22Rv1 (cell line): ENCODE results near the gene SWT1.
A peak's percentile ranks its signal among the peaks of the same experiment; 100 is the strongest.
"Not testable (repeated sequence)": the region's sequence is repeated elsewhere in the genome, so short reads cannot be mapped to it uniquely, and the experiment has no call there.

ENCODE experiments used
- H3K27ac ChIP-seq: fragments of 450-650 bp; 2 replicates; pipeline ENCODE4 v1.5.1; 2017
- ZFX ChIP-seq: fragments of 450-650 bp; IDR thresholded peaks from 2 replicates; pipeline ENCODE4 v1.6.1; 2017; ENCODE audit warnings: antibody characterized with exemption, borderline replicate concordance
- TF ChIP-seq, protein P1 (sequence below): fragments of 450-650 bp; IDR thresholded peaks from 2 replicates; pipeline ENCODE4 v1.5.1; 2017; ENCODE audit warnings: mild to moderate bottlenecking

SWT1 gene

DNA sequence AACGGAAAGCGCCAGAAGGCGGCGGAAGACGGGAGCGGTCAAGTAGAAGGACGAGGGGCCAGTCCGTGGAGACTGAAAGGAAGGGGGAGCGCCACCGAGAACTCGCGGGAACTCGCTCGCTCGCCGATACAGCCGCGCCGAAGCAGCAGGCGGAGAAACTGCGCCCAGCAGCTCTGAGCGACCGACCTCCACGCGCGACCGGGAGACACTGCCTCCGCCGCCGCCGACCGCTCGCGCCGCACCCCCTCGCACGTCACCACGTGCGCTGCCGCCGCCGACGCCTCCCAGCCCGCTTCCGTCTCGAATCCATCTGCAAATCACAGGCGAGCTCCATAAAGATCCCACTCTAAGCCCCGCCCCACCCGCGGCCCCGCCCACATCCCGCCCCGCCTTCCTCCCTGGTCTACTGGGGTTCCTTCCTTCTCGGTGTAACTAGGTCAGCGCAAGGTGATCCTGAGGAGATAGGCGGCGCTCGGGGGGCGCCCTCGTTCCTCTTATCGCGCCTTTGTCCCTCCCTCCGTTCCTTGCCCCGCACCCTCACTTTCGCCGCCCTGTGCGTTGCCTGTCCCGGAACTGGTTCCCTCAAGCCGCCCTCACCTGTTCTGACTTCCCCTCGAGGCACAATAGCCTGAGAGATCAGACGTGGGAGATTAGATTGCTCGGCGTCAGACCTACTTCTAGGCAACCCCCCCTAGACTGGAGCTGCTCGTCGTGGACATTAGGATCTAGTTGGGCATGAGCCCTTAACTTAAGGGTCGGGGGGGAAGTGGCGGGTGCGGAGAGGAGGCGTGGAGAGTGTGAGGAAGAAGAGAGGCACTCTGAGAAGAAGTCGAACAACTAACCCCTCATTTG, 160.3 kb downstream of the SWT1 start, which contains the start of gene IVNS1ABP:
Gene IVNS1ABP (minus strand): TSS at position 210 of the 852 bp plus-strand sequence. CDS start 7,750 bp downstream, outside the sequence.
- TF ChIP-seq ZFX: no peak
- TF ChIP-seq, protein P1, sequence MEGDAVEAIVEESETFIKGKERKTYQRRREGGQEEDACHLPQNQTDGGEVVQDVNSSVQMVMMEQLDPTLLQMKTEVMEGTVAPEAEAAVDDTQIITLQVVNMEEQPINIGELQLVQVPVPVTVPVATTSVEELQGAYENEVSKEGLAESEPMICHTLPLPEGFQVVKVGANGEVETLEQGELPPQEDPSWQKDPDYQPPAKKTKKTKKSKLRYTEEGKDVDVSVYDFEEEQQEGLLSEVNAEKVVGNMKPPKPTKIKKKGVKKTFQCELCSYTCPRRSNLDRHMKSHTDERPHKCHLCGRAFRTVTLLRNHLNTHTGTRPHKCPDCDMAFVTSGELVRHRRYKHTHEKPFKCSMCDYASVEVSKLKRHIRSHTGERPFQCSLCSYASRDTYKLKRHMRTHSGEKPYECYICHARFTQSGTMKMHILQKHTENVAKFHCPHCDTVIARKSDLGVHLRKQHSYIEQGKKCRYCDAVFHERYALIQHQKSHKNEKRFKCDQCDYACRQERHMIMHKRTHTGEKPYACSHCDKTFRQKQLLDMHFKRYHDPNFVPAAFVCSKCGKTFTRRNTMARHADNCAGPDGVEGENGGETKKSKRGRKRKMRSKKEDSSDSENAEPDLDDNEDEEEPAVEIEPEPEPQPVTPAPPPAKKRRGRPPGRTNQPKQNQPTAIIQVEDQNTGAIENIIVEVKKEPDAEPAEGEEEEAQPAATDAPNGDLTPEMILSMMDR: peak; percentile 20; the same call in 1 of the 2 replicates
- peak within 1 kb of the TSS; percentile 89 for H3K27ac ChIP-seq

DNA sequence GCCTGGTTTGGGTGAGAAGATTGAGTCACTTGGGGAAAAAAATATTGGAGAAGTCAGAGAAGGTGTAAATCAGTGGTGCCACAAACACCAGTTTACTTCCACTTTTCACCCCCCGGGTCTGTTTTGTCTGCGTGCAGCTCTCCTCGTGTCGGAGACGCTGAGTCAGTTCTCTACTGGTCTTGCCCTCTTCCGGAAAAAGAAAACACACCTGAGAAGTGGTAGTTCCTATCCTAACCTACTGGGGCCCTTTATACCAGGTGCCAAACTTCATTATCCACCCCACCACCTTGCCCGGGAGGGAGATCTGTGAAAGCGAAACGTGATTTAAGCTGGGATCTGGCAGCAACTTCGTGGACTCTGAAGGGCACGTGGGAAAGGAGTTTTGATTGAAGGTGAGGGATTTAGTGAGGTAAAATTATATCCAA, 160.9 kb downstream of the SWT1 start:
- H3K27ac ChIP-seq: peak overlapping the region; percentile 89
- TF ChIP-seq, protein P1: no peak
- TF ChIP-seq ZFX: no peak

DNA sequence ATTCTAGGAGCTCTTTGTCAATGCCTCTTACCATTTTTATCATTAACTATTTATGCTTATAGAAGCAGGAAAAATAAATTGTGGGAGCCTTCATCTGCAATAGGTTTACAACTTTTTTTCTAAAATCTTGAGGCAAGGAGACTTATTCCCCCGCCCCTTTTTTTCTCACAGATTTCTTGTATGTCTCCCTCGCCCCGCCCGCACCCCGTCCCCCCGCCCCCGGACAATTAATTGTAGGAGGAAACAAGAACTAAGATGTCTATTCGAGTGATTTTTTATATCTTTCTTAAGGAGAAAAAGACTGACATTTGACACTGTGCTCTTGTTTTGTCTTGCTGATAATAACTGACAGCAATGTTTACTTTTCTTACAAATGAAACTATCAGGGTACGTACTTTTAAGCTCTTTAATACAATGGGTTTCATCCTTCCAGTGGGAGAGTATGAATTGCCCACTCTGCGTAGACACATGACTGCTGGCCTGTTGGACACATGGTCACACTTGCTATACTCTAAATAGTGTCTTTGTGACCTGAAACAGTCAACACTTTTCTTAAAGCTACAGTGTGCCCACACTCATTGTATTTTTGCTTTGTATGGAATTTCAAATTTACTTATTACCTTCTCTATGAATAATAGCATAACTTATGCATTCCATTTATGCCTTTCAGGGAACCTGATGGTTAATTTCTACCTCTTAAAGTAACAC, 161.6 kb downstream of the SWT1 start:
- no peak overlapping the region for H3K27ac ChIP-seq
- TF ChIP-seq, protein P1: no peak
- no peak for TF ChIP-seq ZFX

DNA sequence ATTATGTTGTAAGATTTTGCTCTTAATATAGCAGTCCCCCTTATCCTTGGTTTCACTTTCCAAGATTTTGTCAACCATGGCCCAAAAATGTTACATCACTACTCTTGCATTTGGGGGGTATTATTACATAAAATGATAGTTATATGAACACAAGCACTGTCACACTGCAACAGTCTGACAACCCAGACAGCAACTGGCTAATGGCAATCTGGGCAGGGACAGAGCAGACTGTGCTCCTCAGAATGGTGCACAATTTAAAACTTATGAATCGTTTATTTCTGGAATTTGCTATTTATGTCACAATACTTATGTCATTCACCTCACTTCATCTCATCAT, 162.1 kb downstream of the SWT1 start:
- H3K27ac ChIP-seq: no peak overlapping the region
- TF ChIP-seq ZFX: no peak
- TF ChIP-seq, protein P1: no peak

DNA sequence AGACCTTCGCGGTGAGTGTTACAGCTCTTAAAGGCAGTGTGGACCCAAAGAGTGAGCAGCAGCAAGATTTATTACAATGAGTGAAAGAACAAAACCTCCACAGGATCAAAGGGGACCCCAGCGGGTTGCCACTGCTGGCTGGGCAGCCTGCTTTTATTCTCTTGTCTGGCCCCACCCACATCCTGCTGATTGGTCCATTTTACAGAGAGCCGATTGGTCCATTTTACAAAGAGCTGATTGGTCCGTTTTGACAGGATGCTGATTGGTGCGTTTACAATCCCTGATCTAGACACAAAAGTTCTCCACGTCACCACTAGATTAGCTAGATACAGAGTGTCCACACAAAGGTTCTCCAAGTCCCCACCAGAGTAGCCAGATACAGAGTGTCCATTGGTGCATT, 164.1 kb downstream of the SWT1 start:
- not testable (repeated sequence) for H3K27ac ChIP-seq

DNA sequence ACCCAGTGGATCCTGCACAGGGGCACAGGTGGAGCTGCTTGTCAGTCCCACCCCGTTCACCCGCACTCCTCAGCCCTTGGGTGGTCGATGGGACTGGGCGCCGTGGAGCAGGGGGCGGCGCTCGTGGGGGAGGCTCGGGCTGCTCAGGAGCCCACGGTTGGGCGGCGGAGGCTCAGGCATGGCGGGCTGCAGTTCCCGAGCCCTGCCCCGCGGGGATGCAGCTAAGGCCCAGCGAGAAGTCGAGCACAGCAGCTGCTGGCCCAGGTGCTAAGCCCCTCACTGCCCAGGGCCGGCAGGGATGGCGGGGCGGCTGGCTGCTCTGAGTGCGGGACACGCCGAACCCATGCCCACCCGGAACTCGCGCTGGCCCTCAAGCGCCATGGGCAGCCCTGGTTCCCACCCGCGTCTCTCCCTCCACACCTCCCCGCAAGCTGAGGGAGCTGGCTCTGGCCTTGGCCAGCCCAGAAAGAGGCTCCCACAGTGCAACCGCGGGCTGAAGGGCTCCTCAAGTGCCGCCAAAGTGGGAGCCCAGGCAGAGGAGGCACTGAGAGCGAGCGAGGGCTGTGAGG, 164.8 kb downstream of the SWT1 start:
- not testable (repeated sequence) for H3K27ac ChIP-seq

DNA sequence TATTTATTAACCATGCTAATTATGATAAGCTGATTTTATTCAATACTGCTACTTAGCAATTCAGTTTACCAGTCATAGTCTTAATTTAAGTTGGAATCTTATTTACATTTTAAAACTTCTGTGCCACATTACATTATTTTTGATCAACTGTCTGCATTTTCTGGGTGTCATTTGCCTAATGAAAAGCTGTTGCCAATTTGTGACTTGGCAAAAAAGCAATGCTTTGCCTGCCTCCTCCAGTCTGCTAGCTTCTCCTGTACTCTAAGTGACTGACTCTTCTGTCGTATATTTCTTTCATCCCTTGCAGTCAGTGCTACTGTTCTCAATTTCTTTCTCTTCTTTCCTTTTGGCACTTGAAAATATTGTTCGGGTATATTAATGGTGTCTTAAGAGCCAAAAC, 165.7 kb downstream of the SWT1 start:
- H3K27ac ChIP-seq: no peak overlapping the region

More for the DNA sequence above, 165.7 kb downstream of the SWT1 start:
- TF ChIP-seq, protein P1: no peak
- no peak for TF ChIP-seq ZFX
